Thoracic aorta (tissue), 2 donors: ENCODE results near the gene SCAPER. TPM values are rescaled to one million over a fixed set of nuclear protein-coding genes. Genes with fewer than 3 reads are reported as not detected.

ENCODE experiments used
- ATAC-seq: fragments of 150-250 bp; one replicate; pipeline ENCODE4 v1.8.0; 2017; ENCODE audit warnings: low read depth; ENCODE audit not compliant: insufficient number of reproducible peaks, low FRiP score
- DNase-seq: peaks from one replicate; pipeline ENCODE4 v3.0.0-alpha.2; 2020; ENCODE audit warnings: low spot score
- H3K27ac ChIP-seq, 2 donors: fragments of 200-600 bp; sonication (generic); 1 replicate in 1 of 2; 2 replicates in 1 of 2; pipeline ENCODE4 v1.5.1; 2016; ENCODE audit warnings: mild to moderate bottlenecking in 2 of 2, moderate library complexity in 2 of 2
- H3K27me3 ChIP-seq: fragments of 200-600 bp; sonication (generic); replicated peaks from 2 replicates; pipeline ENCODE4 v1.6.0; 2016; ENCODE audit warnings: mild to moderate bottlenecking; ENCODE audit not compliant: insufficient read depth
- H3K36me3 ChIP-seq: fragments of 200-600 bp; sonication (generic); one replicate; pipeline ENCODE4 v1.5.1; 2016
- H3K4me1 ChIP-seq, 2 donors: fragments of 200-600 bp; sonication (generic); 1 replicate in 1 of 2; 2 replicates in 1 of 2; pipeline versions ENCODE4 v1.5.1 to v1.6.0; 2016; ENCODE audit warnings: low read depth in 2 of 2, mild to moderate bottlenecking in 1 of 2; ENCODE audit not compliant: control insufficient read depth in 1 of 2
- H3K4me3 ChIP-seq: fragments of 200-600 bp; sonication (generic); 2 replicates; pipeline ENCODE4 v1.5.1; 2016; ENCODE audit warnings: mild to moderate bottlenecking
- H3K9me3 ChIP-seq: fragments of 200-600 bp; sonication (generic); 2 replicates; pipeline ENCODE4 v1.5.1; 2016
- CTCF ChIP-seq: fragments of 200-600 bp; sonication (generic); IDR thresholded peaks from one replicate; pipeline ENCODE4 v1.5.1; 2019; ENCODE audit warnings: antibody characterized with exemption
- total RNA-seq, 2 donors: library from RNA; depleted of rRNA; stranded (reverse); fragments of >200 nt; gene quantifications; one replicate each; pipeline versions ENCODE4 v1.1.0 to v1.2.3, GENCODE V29; 2016

Gene SCAPER
- total RNA-seq, 2 donors from 2014 or later: 29.6 to 65.0 TPM

- Histone ChIP-seq H3K9me3 (no peaks in the 10 kb centered on the region), H3K4me1 (peaks cover 0 to 4% of the 10 kb centered on the region in 2 donors), H3K27me3 (no peaks in the 10 kb centered on the region), H3K36me3 (no peaks in the 10 kb centered on the region), H3K27ac (no peak overlapping the region), H3K4me3 (no peak overlapping the region)
- DNase-seq (no peak), ATAC-seq (no peak)
- TF ChIP-seq CTCF: no peak
These were observed 316.1 kb downstream of the SCAPER start for GRCh38 chr15:76588811-76589747.

- TF ChIP-seq CTCF: no peak
- ATAC-seq (no peak), DNase-seq (no peak)
- H3K36me3 ChIP-seq: no peaks in the 10 kb centered on the region
- H3K4me1 ChIP-seq: peaks cover 0 to 4% of the 10 kb centered on the region in 2 donors
- H3K27me3 ChIP-seq: no peaks in the 10 kb centered on the region
- no peak overlapping the region for H3K27ac ChIP-seq
- peaks cover 12% of the 10 kb centered on the region for H3K9me3 ChIP-seq
- H3K4me3 ChIP-seq: no peak overlapping the region
These were observed 319.6 kb downstream of the SCAPER start for GRCh38 chr15:76585576-76585897.

- no peak for TF ChIP-seq CTCF
- no peaks in the 10 kb centered on the region for H3K36me3 ChIP-seq
These were observed 320.1 kb downstream of the SCAPER start for GRCh38 chr15:76584868-76585575.

GRCh38 chr15:76582550-76582949 is 322.6 kb downstream of the SCAPER start:
- H3K4me3 ChIP-seq: no peak overlapping the region

More at GRCh38 chr15:76584868-76585575, 320.1 kb downstream of the SCAPER start:
- ATAC-seq (no peak), DNase-seq (no peak)
- no peak overlapping the region for H3K27ac ChIP-seq
- H3K4me3 ChIP-seq: no peak overlapping the region
- no peaks in the 10 kb centered on the region for H3K27me3 ChIP-seq
- peaks cover 0 to 4% of the 10 kb centered on the region in 2 donors for H3K4me1 ChIP-seq
- H3K9me3 ChIP-seq: peaks cover 12% of the 10 kb centered on the region

More at GRCh38 chr15:76582550-76582949, 322.6 kb downstream of the SCAPER start:
- ATAC-seq (no peak), DNase-seq (no peak)
- Histone ChIP-seq H3K9me3 (peaks cover 12% of the 10 kb centered on the region), H3K27ac (no peak overlapping the region), H3K27me3 (no peaks in the 10 kb centered on the region), H3K4me1 (peaks cover 0 to 5% of the 10 kb centered on the region in 2 donors), H3K36me3 (no peaks in the 10 kb centered on the region)
- TF ChIP-seq CTCF: no peak
